GM19035 (cell line): Measurements from ENCODE around the gene S100P.
"Not testable (repeated sequence)": the region's sequence is repeated elsewhere in the genome, so short reads cannot be mapped to it uniquely, and the experiment has no call there.

ENCODE experiments used
- ATAC-seq: cut with Tn5 transposase; IDR thresholded peaks from one replicate; pipeline ENCODE4 v1.9.1; 2021; ENCODE audit not compliant: unreplicated experiment

Gene S100P

DNA sequence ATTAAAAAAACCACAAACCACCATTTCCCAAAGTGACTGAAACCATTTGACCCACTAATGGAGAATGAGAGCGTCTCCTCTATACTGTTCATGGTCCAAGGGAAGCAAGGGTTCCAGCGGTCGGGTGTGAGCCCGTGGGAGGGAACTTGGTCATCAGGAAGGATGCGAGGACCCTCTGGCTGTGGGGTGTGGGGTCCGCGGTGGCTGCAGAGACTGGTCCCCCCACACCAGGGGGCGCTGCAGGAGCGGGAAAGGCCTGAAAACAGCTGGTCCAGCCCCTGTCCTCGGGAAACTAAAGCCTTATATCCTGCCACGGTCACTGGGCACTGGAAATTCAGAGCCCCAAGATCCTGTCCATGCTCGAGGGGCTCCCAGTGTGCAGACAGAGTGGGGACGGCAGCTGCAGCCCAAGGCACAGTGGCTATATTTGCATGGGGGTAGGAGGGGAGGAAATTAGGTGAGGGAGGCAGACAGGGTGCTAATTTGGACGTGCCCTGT is 26.6 kb downstream of the S100P start:
- no peak for ATAC-seq

DNA sequence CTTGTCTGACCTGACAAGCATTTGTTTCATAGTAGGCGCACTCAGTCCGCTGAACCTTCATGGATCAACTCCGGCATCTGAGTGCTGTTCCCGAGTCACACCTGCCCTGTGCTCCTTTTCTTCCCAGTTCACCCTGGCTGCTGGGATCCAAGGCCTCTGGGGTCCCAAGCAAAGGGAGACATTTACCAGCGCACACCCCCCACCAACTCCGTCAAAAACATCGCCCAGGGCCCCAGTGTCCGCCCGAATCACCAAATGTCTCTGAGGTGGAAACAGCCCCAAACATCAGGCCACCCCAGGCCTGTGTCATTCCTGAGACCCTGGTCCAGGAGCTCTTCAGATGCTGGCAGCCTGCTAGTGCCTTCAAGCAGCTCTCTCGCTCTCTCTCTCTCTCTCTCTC is 27.4 kb downstream of the S100P start:
- no peak for ATAC-seq

DNA sequence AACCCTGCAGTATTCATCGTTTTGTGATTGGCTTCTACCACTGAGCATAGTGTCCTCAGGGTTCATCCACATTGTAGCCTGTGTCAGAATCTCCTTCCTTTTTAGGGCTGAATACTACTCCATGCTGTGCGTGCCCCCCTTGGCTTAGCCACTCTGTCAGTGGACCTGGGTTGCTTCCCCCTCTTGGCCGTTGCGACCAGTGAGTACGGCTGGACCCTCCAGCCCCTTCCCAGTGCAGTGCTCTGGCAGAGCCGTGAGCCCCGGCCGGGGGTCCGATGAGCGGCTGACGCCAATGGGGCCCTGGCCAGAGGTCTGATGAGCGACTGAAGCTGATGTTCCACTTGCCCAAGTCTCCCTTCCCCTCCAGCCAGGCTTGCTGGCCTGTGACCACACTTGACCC is 29.2 kb downstream of the S100P start:
- no peak for ATAC-seq

DNA sequence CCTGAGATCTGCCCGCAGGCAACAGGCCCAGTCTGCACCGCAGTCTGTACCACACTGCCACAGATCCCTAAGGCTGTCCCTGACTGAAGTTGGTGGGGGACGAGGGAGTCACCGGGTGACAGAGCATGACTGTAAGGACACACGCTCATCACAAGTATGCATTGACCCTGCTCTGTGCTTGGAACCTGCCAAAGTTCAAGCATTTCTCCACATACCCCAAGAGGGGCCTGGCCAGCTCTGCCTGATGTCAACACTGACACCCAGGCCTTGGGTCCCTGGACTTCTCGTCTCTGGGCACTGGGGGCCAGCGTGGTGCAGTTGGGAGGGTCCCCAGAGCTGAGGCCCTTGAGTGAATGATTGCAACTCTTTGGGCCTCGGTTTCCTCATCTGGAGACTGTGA is 30.2 kb downstream of the S100P start:
- no peak for ATAC-seq

DNA sequence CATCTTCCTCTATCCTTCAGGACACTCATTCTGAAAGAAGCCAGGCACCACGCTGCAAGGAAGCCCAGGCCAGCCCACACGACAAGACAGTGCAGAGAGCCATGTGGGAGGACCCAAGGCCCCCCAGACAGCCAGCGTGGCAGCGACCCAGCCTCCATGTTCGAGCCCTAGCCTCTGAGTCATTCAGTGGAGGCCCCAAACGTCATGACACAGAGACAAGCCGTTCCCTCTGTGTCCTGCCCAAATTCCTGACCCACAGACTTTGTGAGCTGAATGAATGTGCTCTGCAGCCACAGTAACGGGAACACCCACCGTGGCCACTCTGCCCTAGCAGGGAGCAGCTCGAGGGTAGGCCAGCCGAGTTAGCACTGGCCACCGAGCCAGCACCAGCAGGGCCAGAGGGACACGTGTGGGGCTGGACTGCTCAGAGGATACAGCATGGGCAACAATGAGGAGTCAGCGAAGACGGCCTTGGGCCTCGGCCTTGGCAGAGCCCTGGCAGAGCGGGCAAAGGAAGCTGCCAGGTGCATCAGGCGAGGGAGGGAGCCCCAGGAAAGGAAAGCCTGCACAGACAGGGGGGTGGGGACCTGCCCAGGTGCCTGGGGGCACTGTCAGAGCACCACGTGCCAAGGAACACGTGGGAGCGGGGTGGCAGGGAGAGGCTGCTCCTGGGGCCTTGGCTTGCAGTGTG is 30.9 kb downstream of the S100P start:
- no peak for ATAC-seq

DNA sequence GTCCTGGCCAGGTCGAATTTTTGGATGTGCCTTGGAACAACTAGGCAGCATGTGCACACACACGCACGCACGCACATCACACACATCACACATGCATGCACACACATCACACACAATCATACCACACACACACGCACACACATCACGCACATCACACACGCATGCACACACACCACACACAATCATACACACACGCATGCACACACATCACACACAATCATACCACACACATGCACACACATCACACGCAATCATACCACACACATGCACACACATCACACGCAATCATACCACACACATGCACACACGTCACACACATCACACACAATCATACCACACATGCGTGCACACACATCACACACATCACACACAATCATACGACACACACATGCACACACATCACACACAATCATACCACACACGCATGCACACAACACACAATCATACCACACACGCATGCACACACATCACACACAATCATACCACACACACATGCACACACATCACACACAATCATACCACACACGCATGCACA is 31.8 kb downstream of the S100P start:
- not testable (repeated sequence) for ATAC-seq

DNA sequence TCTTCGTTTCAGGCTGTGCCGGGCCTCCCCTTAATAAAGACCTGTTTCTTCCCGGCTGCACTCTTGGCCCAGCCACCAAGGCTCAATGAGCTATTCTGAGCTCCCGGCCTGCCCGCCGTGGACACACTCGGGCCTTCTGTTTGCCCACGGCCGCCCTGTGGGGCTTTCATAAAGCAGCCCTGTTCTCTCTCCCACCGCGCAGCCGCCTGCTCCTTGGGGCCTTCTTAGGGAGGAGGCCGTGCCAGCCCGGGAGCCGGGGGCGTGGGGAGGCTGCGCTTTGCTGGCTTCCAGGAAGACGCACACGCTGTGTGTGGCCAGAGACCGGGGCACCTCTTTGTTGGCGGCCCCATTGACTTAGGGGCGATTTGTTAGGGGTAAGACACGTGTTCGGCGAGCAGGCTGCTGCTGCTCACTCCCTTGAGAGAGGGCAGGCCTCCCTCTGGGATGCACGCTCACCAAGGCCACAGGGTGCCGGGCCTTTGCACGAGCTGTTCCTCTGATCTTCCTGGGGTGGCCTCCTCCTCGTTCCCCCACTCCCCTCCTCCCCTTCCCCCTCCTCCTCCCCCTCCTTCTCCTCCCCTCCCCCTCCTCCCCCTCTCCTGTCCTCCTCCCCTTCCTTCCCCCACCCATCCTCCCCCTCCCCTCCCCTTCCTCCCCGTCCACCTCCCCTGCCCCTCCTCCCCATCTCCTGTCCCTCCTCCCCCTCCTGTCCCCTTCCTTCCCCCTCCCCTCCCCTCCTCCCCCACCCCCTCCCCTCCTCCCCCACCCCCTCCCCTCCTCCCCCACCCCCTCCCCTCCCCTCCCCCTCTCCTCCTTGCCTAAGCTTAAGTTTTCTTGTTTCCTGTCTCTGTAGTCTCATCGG is 33.6 kb downstream of the S100P start:
- no peak for ATAC-seq

DNA sequence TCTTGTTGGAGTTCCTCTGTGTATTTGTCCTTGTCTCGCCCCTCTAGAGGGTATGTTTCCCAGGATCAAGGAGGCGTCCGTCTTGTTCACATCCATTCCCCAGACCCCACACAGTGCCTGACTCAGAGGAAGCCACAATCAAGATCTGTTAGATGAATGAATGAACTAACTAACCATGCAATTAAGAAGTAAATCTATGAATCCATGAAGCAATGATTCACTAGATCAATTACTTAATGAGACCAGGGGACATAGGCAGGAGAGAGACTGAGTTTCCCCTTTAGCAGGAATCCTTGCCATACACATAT is 34.2 kb downstream of the S100P start:
- no peak for ATAC-seq

DNA sequence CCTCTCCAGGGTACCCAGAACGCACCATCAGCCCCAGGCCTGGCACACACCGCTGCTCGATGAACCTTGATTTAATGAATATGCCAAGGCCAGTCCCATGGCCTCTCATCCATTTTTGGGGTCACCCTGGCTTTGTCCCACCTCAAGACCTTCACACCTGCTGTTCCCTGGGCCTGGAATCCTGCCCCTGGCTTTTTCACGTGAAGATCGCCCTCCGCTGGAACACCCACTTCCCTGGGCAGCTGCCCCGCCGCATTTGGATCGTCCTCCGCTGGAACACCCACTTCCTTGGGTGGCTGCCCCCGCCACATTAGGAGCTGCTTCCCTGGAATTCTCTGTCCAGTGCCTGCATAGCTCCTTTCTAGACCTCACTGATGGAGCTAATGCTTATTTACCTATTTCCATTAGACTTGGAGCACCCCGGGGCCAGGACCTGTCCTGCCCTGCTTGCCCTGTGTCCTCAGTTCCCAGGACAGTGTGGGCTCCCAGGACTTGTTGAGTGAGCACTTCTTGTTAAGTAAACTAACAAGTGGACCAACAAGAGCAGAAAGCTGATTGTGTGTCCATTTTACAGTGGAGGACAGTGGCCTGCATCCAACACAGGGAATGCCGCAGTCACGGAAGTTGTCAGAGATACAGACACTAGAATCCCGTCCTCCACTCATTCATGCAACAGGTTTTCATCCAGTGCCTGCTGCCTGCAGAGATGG is 34.8 kb downstream of the S100P start:
- ATAC-seq: no peak

DNA sequence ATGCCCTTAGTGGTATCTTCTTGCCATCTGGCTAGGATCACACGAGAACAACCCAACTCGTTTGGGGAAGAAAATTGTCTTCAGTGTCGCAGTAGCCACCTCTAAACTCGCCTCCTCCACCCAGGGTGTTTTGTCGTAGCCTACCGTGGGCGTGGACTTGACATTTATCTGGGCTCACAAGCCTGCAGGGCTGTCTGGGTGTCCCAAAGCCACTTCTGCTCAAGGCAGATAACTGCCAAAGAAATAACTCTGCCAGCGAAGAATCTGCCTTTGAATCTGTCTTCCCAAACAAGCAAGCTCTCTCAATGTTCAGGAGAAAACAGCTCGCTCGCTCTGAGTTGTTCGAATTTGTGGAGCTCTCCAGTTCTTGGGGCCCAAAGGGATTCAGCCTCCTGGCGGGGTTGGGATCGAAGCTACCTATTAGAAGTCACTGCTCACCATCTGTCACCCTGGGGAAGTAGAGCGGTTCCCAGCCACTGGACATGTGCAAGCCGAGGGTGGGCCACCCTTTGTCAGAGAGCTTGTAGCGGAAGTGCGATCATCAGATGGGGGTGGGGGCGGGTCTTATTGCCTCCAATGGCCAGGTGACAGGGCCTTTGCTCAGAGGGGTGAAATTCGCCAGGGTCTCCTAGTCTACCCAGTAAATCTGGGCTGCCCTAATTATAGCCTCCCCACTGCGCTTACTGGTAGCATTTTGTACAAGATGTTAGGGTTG is 37.1 kb downstream of the S100P start:
- no peak for ATAC-seq

DNA sequence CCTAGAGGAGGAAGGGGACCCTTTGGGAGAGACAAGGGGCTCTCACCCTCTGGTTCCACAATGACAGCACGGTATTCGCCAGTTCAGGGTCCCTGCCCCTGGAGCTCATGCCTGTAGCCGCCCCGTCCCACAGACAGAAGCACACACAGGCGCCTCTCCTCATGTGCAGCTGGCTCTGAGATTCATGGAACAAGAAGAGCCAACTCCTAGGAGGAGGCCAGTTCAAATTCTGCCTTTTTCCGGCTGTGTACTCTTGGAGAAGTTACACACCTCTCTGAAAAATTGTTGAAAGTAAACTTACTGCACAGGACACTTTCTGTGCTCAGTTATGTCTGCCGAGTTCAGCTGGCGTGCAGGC is 37.6 kb downstream of the S100P start:
- no peak for ATAC-seq

DNA sequence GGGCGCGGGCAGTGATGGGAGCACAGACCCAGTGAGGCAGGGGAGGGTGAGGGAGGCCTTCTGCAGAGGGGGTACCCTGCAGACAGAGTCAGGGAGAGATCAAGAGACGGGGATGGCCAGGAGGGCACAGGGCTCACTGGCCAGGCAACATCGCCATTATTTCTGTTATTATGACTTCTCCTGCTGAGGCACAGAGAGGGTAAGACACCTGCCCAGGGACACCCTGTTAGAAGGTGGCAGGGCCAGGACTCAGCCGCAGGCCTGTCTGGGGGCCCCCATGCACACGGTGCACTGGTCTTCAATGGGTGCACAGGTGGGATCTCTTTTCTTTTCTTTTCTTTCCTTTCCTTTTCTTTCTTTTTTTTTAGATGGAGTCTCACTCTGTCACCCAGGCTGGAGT is 38.1 kb downstream of the S100P start:
- no peak for ATAC-seq

DNA sequence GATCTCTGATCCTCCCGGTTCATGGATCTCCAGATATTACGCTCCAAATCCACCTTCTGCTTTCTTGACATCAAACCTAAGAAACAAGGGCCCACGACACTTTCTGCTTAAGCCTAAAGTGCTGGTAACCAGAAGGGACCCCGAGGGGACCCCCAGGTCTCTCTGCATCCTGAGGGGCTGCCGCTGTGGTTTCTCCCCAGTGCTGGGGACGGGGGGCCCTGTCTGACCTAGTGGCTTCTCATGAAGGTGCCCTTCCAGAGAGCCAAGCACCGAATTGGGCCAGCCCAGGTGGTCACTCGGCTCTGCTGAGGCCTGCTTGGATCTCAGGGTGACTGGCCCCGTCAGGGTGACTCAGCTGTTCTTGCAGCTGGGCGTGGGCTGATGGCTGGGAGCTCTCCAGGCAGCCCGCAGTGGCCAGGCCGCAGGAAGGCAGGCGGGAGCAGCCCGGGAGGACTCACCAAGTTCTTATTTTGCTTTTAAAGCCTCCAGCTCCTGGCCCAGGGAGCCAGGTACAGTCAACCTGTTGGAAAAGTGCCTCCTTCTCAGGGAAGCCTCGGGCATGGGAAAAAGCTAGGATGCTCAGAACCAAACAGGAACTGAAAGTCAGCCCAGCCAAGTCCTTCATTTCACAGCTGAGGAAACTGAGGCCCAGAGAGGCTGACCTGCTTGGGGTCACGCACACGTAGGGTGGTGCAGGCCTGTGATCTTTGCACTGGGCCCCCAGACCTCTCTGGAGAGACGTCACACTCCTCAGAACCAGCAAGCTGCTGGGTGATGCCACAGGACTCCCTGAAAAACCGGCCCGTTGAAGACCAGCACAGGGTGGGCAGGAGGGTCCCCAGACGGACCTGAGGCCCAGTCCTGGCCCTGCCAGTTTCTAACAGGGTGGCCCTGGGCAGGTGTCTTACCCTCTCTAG is 39.0 kb downstream of the S100P start:
- no peak for ATAC-seq

DNA sequence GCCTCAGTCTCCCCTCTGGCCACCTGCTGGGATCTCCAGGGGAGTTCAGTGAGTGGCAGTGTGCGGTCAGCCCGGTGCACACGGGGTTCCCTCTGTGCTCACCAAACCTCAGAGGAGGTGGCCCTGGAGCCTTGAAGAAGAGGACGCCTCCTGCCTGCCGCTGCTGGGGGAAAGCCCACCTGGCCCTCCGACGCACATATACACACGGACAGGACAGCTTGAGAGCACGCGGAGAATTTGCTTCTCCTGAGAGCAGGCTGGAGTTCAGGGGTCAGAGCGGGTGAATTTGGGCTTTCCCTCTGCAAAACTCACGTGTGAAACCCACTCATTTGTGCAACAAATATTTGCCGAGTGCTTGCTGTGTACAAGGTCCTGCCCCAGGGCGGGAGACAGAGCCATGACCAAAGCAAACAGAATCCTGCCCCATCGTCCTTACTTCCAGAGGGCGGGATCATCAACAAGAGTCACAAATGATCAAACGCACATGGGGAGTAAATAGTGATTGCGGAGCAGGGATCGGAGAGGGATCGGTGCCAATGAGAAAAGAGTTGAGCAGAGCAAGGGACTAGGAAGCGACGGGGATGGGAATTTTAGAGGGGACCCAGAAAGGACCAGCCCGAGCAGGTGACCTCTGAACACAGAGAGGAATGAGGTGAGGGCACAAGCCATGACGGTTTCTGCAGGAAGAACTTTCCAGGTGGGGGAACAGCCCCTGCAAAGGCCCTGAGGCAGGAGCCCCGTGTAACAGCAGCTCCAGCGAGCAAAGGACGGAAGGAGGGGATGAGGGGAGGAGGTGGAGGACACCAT is 39.9 kb downstream of the S100P start:
- no peak for ATAC-seq

DNA sequence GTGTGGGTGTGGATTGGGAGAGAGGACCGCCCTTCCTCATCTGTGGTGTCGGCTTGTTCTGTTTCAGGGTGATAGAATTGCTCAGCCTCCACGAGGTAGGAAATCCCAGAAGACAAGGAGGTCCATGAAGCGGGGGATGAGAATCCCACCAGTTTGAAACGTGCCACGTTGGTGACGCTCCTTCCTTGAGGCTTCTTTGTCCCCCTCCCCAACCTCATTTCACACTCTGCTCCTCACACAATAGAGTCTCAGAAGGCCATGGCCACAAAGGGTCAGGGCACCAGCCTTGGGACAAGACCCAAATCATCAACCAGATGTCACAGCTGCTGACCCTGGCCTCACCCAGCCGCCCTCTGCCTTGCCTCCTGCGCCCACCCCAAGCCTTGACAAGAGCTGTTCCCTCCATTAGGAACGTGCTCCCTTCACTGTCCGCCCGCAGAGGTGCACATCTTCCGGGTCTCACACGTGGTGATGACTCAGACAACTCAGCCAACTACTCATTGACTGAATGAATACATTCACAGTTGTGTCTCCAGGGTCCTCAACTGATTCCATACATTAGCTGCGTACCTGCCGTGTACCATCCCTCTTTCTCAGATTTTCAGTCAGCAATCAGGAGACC is 40.6 kb downstream of the S100P start:
- ATAC-seq: no peak

DNA sequence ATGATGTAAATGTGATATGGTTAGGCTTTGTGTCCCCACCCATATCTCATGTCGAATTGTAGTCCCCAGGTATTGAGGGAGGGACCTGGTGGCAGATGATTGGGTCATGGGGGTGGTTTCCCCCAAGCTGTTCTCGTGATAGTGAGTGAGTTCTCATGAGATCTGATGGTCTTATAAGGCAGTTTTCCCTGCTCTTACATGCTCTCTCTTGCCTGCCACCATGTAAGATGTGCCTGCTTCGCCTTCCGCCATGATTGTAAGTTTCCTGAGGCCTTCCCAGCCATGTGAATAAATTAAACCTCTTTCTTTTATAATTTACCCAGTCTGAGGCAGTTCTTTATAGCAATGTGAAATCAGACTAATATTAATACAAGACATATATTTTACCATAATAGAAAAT is 46.2 kb downstream of the S100P start:
- no peak for ATAC-seq

DNA sequence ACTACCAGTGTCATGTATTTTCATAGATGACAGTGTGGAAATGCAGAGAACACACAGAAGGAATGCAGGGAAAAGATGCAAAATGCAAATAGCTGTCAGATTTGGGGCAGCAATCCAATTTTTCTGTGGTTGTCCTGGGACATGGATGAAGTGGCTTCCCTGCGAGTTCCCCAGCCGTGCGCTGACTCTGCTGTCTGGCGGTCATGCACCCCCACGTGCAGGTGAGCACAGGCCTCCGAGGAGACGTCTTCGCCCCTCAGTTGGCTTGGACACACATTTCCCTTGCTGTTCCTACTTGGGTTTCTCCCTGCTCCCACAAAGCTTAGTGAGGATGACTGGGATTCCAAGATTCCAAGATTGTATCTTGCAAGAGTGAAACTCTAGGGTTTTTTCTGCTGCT is 46.7 kb downstream of the S100P start:
- ATAC-seq: no peak

DNA sequence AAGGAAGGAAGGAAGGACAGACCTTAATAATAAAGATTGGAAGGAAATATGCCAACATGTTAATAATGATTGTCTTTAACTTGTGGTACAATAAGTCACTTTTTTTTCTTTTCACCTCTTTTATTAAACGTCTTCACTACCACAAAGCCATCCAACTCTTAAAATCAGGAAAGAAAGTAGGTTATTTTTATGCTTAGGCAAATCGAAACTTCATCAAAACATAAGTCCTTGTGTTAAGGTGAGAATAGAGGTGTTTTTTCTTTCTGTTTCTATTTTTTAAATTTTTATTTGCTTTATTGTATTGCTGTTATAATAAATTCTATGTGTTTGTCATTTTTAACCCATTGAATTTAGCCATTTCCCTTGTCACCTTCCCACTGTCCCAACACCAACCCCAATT is 48.8 kb downstream of the S100P start:
- ATAC-seq: peak; percentile 49

DNA sequence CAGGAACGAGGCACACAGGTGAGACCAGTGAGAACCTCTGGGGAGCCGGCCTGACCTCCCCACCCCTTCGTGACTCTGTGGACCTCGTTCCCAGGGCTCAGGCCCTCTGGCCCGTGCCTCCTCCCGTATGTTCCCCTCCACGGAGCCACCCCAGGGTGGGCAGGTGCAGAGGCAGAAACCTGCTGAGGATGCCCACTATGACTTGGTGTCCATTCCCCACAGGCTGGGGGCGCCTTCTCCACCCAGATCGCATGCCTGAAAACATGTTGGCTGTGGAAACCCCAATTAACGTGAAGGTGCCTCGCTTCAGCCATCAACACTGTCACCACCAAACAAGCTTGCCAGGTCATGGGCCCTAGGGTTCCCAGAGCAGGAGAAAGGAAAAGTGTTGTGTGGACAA is 49.3 kb downstream of the S100P start:
- ATAC-seq: no peak
